GM20431 (cell line): ENCODE data around the gene IL6.

Experiments
- in situ Hi-C: fragments of 300-500 bp; cut with MseI, MboI; formaldehyde crosslinking; loops from one replicate; pipeline ENCODE4 v1.15.0; 2020; ENCODE audit warnings: low sequenced_read_pairs; ENCODE audit not compliant: unreplicated experiment

The IL6 gene

DNA sequence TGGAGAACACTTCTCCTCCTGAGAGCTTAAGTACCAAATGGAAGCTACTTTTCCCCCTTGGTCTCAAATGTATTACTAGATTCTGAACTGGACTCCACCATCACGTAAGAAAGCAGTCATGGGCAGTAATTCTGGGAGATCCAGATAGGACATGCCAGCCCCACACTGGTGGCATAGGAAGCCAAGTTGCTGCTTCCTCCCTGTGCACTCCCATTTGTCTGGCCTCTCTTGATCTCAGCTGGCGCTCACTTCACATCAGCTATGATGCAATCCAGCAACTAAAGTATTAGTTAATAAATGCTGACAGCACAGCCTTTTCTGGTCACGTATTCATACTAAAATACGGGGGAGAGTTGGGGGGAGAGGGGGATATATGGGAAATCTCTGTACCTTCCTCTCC, 3.4 kb upstream of the IL6 start:
- in situ Hi-C loops = loop anchor here (10.0 kb wide), 1 partner anchor 169 kb away; no protein-coding TSS in a partner anchor

DNA sequence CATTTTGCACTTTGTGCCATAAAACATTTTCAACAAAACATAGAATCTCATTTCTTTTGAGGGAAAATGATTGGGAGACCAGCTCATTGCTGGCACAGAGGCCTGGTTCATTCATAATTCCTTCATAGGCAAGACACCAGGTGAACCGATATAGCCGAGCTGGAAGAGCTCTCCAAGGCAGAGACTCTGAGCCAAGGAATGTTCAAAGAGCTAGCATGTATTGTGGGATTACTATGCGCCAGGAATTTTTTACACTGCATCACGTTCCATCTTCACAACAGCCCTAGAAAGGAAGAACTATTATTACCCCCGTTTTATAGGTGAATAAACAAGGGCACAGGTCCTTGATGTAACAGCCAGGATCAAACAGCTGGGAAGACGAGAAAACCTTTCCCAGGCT, 2.1 kb upstream of the IL6 start:
- in situ Hi-C loops = loop anchor here (10.0 kb wide), 1 partner anchor 170 kb away; no protein-coding TSS in a partner anchor

GRCh38 chr7:22725585-22725984, 1.4 kb upstream of the IL6 start:
- in situ Hi-C loops = loop anchor here (10.0 kb wide), 1 partner anchor 171 kb away; no protein-coding TSS in a partner anchor

- in situ Hi-C loops = loop anchor here (10.0 kb wide), 1 partner anchor 172 kb away; no protein-coding TSS in a partner anchor
Measured at GRCh38 chr7:22726345-22726906, 574 bp upstream of the IL6 start.

GRCh38 chr7:22727714-22728035, 675 bp downstream of the IL6 start:
- in situ Hi-C loops = loop anchor here (10.0 kb wide), 1 partner anchor 173 kb away; no protein-coding TSS in a partner anchor

GRCh38 chr7:22728401-22729029, 1.5 kb downstream of the IL6 start:
- in situ Hi-C loops = loop anchor here (10.0 kb wide), 1 partner anchor 174 kb away; no protein-coding TSS in a partner anchor

DNA sequence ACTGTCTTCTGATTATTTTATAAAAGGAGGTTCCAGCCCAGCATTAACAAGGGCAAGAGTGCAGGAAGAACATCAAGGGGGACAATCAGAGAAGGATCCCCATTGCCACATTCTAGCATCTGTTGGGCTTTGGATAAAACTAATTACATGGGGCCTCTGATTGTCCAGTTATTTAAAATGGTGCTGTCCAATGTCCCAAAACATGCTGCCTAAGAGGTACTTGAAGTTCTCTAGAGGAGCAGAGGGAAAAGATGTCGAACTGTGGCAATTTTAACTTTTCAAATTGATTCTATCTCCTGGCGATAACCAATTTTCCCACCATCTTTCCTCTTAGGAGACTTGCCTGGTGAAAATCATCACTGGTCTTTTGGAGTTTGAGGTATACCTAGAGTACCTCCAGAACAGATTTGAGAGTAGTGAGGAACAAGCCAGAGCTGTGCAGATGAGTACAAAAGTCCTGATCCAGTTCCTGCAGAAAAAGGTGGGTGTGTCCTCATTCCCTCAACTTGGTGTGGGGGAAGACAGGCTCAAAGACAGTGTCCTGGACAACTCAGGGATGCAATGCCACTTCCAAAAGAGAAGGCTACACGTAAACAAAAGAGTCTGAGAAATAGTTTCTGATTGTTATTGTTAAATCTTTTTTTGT, 2.3 kb downstream of the IL6 start:
- in situ Hi-C loops = loop anchor here (10.0 kb wide), 1 partner anchor 175 kb away; no protein-coding TSS in a partner anchor

DNA sequence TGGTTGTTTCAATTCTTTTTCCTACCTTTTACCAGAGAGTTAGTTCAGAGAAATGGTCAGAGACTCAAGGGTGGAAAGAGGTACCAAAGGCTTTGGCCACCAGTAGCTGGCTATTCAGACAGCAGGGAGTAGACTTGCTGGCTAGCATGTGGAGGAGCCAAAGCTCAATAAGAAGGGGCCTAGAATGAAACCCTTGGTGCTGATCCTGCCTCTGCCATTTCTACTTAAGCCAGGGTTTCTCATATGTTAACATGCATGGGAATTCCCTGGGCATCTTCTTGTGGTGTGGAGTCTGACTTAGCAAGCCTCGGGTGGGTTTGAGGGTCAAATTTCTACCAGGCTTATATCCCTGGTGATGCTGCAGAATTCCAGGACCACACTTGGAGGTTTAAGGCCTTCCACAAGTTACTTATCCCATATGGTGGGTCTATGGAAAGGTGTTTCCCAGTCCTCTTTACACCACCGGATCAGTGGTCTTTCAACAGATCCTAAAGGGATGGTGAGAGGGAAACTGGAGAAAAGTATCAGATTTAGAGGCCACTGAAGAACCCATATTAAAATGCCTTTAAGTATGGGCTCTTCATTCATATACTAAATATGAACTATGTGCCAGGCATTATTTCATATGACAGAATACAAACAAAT, 3.2 kb downstream of the IL6 start:
- in situ Hi-C loops = no loop called here

DNA sequence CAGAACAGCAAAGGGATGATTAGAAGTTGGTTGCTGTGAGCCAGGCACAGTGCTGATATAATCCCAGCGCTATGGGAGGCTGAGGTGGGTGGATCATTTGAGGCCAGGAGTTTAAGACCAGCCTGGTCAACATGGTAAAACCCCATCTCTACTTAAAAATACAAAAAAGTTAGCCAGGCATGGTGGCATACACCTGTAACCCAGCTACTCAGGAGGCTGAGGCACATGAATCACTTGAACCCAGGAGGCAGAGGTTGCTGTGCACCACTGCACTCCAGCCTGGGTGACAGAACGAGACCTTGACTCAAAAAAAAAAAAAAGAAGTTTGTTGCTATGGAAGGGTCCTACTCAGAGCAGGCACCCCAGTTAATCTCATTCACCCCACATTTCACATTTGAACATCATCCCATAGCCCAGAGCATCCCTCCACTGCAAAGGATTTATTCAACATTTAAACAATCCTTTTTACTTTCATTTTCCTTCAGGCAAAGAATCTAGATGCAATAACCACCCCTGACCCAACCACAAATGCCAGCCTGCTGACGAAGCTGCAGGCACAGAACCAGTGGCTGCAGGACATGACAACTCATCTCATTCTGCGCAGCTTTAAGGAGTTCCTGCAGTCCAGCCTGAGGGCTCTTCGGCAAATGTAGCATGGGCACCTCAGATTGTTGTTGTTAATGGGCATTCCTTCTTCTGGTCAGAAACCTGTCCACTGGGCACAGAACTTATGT, 4.1 kb downstream of the IL6 start:
- in situ Hi-C loops = no loop called here

- in situ Hi-C loops = no loop called here
Measured at GRCh38 chr7:22731766-22732165, 4.8 kb downstream of the IL6 start.

DNA sequence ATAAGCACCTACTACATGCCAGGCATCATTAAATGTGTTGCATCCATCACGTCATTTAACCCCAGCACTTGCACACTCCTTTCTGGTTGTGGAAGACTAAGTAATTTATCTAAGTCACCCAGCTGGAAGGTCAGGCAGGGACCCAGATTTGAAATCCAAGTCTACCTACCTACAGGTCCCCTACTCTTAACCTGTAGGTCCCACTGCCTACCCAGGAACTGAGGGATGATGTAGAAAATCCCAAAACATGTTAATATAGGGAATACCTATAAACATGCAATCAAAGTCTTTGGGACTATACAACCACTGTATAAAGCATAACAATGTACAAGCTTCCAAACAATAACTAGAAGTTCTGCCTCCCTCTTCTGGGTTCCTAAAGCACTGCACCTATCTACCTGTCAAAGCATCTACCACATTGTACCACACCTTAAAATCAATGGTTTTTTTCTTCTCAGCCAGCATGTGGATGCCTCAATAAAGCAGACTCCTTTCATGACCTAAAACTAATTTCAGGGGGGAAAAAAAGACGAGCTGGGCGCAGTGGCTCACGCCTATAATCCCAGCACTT, 5.6 kb downstream of the IL6 start:
- in situ Hi-C loops = no loop called here

DNA sequence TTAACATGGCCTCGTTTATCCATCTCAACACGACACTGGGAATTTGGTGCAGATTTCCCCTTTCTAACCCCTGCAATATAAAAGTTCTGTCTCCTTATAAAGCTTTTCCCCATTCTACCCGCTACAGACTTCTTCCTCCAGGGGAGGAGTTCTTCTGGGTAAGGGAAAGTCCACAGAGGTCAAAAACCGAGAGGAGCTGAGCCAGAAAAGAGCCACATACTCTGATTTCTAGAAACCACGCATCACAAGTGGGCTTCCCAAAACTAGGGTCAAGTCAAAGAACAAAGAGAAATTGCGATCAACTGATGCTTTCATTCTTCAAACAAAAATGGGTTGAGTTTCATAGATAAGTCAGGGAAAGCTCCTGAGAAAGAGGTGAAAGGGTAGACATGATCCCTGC, 6.8 kb downstream of the IL6 start:
- in situ Hi-C loops = no loop called here

GRCh38 chr7:22743014-22743413, 16.0 kb downstream of the IL6 start:
- in situ Hi-C loops = no loop called here

- in situ Hi-C loops = no loop called here
Measured at GRCh38 chr7:22751341-22751740, 24.3 kb downstream of the IL6 start.

DNA sequence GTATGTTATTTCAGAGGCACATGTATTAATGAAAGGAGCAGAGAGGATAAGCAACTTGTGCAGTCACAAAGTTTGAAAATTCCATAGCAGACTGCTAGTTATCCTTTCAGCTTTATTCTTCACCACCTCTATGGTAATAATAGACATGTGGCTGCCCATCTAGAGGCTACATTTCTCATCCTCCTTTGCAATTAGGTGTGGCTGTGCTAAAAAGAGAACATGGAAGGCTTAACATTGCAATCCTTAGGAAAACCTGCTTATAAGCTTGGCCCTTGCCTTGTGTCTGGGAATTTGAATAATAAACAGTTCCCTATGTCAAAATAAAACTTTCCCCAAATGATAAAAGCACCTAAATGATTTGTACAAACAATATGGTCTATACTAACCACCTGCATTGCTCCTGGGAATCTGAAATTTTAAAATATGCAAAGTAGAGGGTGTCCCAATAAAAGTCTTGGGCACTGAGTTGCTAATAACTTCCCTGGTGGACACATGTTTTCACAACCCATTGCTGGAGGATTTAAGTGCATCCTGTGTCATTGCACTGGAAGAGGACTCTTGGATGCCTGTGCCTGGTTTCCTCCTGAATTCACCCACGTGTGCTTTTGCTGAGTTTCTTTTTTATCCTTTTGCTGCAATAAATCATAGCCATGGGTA, 30.5 kb downstream of the IL6 start:
- in situ Hi-C loops = no loop called here

DNA sequence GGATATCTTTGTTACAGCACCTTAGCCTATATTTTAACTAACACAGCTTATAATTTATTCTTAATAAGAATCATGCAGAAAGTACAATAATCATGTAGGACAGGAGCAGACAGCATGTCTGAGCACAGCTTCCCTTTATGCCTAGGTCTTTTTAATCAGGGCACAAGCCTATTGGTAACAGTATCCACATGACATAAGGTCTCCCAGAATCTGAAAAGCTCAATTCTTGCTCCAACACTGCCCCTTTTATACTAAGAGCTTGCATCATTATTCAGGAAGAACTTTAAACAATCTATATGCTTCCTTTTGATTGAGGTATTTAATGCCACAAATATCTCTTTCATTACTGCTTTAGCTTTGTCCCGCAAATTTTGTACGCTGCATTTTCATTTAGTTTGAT, 31.6 kb downstream of the IL6 start:
- in situ Hi-C loops = no loop called here

GRCh38 chr7:22759721-22760120, 32.7 kb downstream of the IL6 start:
- in situ Hi-C loops = no loop called here

GRCh38 chr7:22762866-22763265, 35.9 kb downstream of the IL6 start:
- in situ Hi-C loops = no loop called here

GRCh38 chr7:22765609-22766008, 38.6 kb downstream of the IL6 start:
- in situ Hi-C loops = no loop called here
